ENCODE results near the gene LONRF3. TPM values are rescaled to one million over a fixed set of nuclear protein-coding genes. Genes with fewer than 3 reads are reported as not detected.

Gene LONRF3
- total and polyA plus RNA-seq, 4 donors = 2.0 to 26.7 (median 5.8) TPM

- H3K27me3 ChIP-seq (ENCODE audit: control insufficient read depth in 4 of 4, insufficient read depth in 4 of 4, low read length in 3 of 4) = peaks cover 0 to 3% (median 0%) of the 10 kb centered on the region in 4 donors
- peaks cover 1 to 16% (median 11%) of the 10 kb centered on the region in 4 donors for H3K36me3 ChIP-seq (ENCODE audit: control insufficient read depth in 4 of 4, insufficient read depth in 3 of 4, low read depth in 1 of 4, low read length in 3 of 4)
- no peaks in the 10 kb centered on the region for H3K9me3 ChIP-seq (ENCODE audit: control insufficient read depth in 4 of 4, low read length in 3 of 4)
- no peak for TF ChIP-seq NR2F2 (IDR thresholded peaks at IDR 0.05)
- TF ChIP-seq GABPA (IDR thresholded peaks at IDR 0.05 in 1 of 2, conservative IDR thresholded peaks at IDR 0.05 in 1 of 2) = no peak
- TF ChIP-seq ZBTB33 (IDR thresholded peaks at IDR 0.05) = no peak
- TF ChIP-seq JUND (IDR thresholded peaks at IDR 0.05) = no peak
- TF ChIP-seq REST (IDR thresholded peaks at IDR 0.05) = no peak
- no peak for TF ChIP-seq FOXA1 (IDR thresholded peaks at IDR 0.05)
- no peak overlapping the region for H3K9ac ChIP-seq (ENCODE audit: low read depth in 1 of 2, low read length in 2 of 2)
- peaks cover 3 to 33% (median 15%) of the 10 kb centered on the region in 4 donors for H3K4me1 ChIP-seq (ENCODE audit: control insufficient read depth in 4 of 4, insufficient read depth in 4 of 4, low read length in 3 of 4)
- 84% methylated on average over 3 of the region's 3 CpGs for WGBS
- no peak for DNase-seq (ENCODE audit: low spot score)
- H3K4me3 ChIP-seq (ENCODE audit: low read depth in 1 of 3, low read length in 3 of 3) = no peak overlapping the region
- H3K27ac ChIP-seq (ENCODE audit: low read depth in 1 of 2, low read length in 2 of 2) = no peak overlapping the region
Observed at GRCh38 chrX:118977424-118977823, 3.0 kb downstream of the LONRF3 start.

GRCh38 chrX:118978451-118978850, 4.0 kb downstream of the LONRF3 start:
- no peak overlapping the region for H3K4me3 ChIP-seq (ENCODE audit: low read depth in 1 of 3, low read length in 3 of 3)
- no peak for DNase-seq (ENCODE audit: low spot score)
- no peaks in the 10 kb centered on the region for H3K9me3 ChIP-seq (ENCODE audit: control insufficient read depth in 4 of 4, low read length in 3 of 4)
- H3K4me1 ChIP-seq (ENCODE audit: control insufficient read depth in 4 of 4, insufficient read depth in 4 of 4, low read length in 3 of 4) = peaks cover 3 to 28% (median 14%) of the 10 kb centered on the region in 4 donors
- no peaks in the 10 kb centered on the region for H3K27me3 ChIP-seq (ENCODE audit: control insufficient read depth in 4 of 4, insufficient read depth in 4 of 4, low read length in 3 of 4)
- peaks cover 1 to 21% (median 16%) of the 10 kb centered on the region in 4 donors for H3K36me3 ChIP-seq (ENCODE audit: control insufficient read depth in 4 of 4, insufficient read depth in 3 of 4, low read depth in 1 of 4, low read length in 3 of 4)
- TF ChIP-seq HNF4G (IDR thresholded peaks at IDR 0.05) = no peak
- no peak for TF ChIP-seq RAD21 (IDR thresholded peaks at IDR 0.05)
- TF ChIP-seq ZBTB33 (IDR thresholded peaks at IDR 0.05) = no peak
- TF ChIP-seq FOXA2 (IDR thresholded peaks at IDR 0.05) = no peak
- no peak for TF ChIP-seq HNF4A (conservative IDR thresholded peaks at IDR 0.05)
- no peak for TF ChIP-seq REST (IDR thresholded peaks at IDR 0.05)
- TF ChIP-seq FOXA1 (IDR thresholded peaks at IDR 0.05) = no peak
- no peak for TF ChIP-seq MAX (IDR thresholded peaks at IDR 0.05)
- TF ChIP-seq NR2F2 (IDR thresholded peaks at IDR 0.05) = no peak
- TF ChIP-seq YY1 (IDR thresholded peaks at IDR 0.05) = no peak
- no peak for TF ChIP-seq ATF3 (IDR thresholded peaks at IDR 0.05)
- no peak for TF ChIP-seq EGR1 (IDR thresholded peaks at IDR 0.05; ENCODE audit: low read depth in 2 of 2)
- TF ChIP-seq JUND (IDR thresholded peaks at IDR 0.05) = no peak
- TF ChIP-seq TAF1 (conservative IDR thresholded peaks at IDR 0.05) = no peak
- TF ChIP-seq SP1 (IDR thresholded peaks at IDR 0.05) = no peak
- no peak for TF ChIP-seq CTCF (IDR thresholded peaks at IDR 0.05; ENCODE audit: low read depth, low read length, missing input control)
- TF ChIP-seq RXRA (IDR thresholded peaks at IDR 0.05) = no peak
- no peak for TF ChIP-seq GABPA (IDR thresholded peaks at IDR 0.05 in 1 of 2, conservative IDR thresholded peaks at IDR 0.05 in 1 of 2)
- H3K27ac ChIP-seq (ENCODE audit: low read depth in 1 of 2, low read length in 2 of 2) = no peak overlapping the region
- no peak overlapping the region for H3K9ac ChIP-seq (ENCODE audit: low read depth in 1 of 2, low read length in 2 of 2)

Data from liver (tissue), 9 donors.